Uterus (tissue), 2 donors: ENCODE data around the gene PFDN2.

Experiments
- CTCF ChIP-seq, 4 experiments: fragments of 200-600 bp in 2 of 4; fragments of 450-650 bp in 2 of 4; sonication (generic) in 2 of 4; IDR thresholded peaks; one replicate each; pipeline ENCODE4 v1.5.1; 2016 to 2019; ENCODE audit warnings: antibody characterized with exemption in 4 of 4, mild to moderate bottlenecking in 2 of 4, moderate library complexity in 1 of 4
- POLR2A ChIP-seq, 2 donors: fragments of 450-650 bp; IDR thresholded peaks; one replicate each; pipeline ENCODE4 v1.6.1; 2016; ENCODE audit warnings: antibody characterized with exemption in 2 of 2, mild to moderate bottlenecking in 1 of 2, moderate library complexity in 1 of 2

- no peak for TF ChIP-seq CTCF (IDR thresholded peaks at IDR 0.05)
- TF ChIP-seq POLR2A (IDR thresholded peaks at IDR 0.05) = no peak
These were observed 3.9 kb downstream of the PFDN2 start for GRCh38 chr1:161113915-161114314.
